ENCODE data around the gene TMEM163.

Gene TMEM163

GRCh38 chr2:134690629-134691215, 28.1 kb downstream of the TMEM163 start:
- DNase-seq, result no peak

GRCh38 chr2:134689315-134689714, 29.5 kb downstream of the TMEM163 start:
- DNase-seq, result no peak

- DNase-seq, result no peak
Observed at GRCh38 chr2:134685967-134686366, 32.8 kb downstream of the TMEM163 start.

DNA sequence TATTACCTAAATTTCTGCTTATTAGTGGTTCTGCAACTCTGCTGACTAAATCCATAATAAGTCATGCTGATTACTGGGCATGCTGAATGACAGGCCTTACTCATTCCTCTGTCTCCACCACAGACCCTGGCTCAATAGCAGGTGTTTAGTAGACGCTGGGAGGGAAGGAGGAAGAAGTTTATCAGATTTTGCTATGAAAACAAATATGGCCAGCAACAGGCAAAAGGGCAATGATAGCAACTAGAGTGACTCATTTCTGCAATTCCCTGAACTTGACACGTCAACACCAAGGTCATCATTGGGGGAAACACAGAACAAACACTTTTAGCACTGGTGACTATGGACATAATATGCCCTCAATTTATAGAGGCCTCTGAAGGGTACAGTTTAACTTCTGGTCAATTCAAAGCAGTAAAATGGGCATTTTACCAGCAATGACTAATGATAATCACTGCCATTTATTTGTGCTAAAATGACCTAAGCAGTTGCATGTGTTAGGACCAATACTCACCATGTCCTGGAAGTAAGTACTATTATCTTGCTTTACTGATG, 35.2 kb downstream of the TMEM163 start:
- DNase-seq, result no peak

GRCh38 chr2:134682726-134683125, 36.1 kb downstream of the TMEM163 start:
- DNase-seq, result no peak

DNA sequence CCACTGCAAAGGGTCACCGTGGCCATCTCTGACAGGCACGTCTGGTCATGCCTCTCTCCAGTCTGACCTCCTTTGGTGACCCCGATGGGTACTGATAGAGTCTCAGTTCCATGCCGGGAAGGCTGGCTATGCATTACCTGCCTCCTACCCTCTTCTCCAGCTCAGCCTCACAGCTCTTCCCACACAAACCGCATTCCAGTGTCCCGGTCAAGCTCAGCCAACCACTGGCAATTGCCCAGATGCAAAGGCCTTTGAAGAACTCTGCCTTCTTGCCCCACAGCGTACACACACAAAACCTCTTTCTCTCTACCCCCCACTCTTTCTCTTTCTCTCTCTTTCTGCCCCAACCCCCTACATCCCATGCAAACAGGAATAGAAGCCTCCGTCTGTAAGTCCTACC, 37.6 kb downstream of the TMEM163 start:
- no peak for DNase-seq

DNA sequence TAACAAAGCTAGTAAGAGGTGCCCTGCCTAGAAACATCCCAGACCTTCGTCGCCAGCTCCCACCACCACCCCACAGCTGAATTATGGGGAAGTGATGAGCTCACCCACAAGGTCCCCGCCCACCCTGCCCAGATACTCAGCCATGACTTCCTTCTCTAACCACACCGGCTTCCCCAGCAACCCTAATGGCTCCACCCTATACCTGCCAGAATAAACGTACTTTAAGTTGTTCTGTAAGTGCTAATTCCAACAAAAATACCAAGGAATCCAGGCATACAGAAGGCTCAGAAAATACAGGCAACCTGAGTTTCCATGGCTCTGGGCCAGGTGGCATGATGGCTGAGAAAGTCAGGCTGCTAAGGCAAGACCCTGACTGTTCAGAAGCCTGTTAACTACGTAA, 39.1 kb downstream of the TMEM163 start:
- peak; percentile 19 for DNase-seq

GRCh38 chr2:134679294-134679693, 39.5 kb downstream of the TMEM163 start:
- no peak for DNase-seq

DNA sequence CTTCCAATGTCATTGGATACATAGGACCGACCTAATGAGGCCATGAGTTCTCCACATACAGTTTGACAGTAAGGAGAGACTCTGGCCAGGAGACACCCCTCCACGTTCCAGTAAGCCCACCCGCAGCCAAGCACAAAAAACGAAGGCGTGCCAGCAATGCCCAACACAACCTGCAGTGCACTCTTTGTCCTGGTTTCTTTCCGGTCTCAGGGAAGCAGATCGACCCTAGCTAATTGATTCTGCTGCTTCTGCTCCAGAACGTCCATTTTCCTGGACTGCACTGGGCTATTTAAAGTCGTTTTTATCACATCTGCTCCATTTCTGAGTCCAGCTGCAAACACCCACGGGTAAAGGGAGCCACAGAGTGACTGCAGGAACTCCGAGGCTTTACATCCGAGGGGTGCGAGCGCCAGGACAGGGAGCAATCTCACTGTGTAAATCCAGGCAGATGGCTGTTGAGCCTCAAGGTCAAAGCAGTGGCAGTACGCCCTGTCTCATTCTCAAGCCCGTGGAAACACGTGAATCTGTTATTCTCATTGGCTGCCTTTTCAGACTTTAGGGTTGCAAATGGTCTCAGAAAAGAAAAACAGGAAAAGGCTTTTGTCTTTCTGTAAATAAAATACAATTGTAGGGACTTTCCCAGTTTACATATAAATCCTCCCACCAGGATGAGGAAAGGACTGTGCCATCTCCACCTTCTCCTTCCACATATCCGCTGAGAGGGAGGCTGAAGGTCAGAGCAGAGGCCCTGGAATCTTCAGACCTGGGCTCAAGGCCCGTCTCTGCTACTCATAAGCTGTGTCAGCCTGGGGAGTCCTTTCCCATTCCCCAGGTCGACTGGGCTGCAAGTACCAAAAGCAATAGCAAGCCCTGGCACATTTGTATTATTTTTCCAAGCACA, 40.7 kb downstream of the TMEM163 start:
- DNase-seq, result no peak

- DNase-seq, result no peak
Observed at GRCh38 chr2:134676960-134677359, 41.8 kb downstream of the TMEM163 start.

DNA sequence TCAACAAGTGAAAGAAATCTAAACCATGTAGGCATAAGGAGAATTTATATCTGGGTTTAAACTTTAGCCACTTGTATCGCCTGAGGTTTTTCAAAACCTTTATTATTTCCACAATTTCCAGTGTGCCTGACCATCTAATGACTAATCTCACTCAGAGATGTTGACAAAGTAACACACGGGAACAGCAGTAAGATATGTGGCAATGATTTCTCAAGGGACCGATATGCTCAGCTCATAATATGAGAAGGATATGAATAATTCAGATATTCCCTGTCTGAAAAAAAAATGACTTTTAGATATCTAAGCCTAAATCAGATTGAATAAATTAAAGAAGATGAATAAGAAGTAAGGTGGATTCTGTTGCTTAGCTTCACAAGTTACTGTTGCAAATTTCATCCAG, 43.5 kb downstream of the TMEM163 start:
- no peak for DNase-seq

DNA sequence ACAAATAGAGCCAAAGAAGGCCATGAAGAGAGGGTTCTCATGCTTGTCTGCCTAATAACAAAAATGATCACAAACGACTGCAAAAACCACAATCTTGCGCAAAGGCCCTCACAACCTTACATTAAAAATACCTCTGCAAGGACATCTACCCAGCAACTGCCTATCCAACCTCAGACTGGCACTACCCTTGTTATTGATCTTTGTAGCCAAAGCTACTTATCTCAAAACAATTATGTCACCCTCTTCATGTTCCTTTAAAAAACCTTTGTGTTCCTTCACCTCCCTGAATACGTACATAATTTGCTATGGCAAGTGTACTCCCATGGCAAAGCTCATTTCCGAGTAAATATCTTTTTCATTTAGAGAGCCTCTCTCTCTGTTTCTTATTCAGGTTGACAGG, 44.1 kb downstream of the TMEM163 start:
- DNase-seq, result no peak

- DNase-seq, result no peak
Observed at GRCh38 chr2:134671513-134671912, 47.3 kb downstream of the TMEM163 start.

- no peak for DNase-seq
Observed at GRCh38 chr2:134670955-134671354, 47.8 kb downstream of the TMEM163 start.

GRCh38 chr2:134669731-134670669, 48.8 kb downstream of the TMEM163 start:
- DNase-seq, result peak; percentile 62

- DNase-seq, result peak; percentile 77
Observed at GRCh38 chr2:134668821-134669220, 50.0 kb downstream of the TMEM163 start.

DNA sequence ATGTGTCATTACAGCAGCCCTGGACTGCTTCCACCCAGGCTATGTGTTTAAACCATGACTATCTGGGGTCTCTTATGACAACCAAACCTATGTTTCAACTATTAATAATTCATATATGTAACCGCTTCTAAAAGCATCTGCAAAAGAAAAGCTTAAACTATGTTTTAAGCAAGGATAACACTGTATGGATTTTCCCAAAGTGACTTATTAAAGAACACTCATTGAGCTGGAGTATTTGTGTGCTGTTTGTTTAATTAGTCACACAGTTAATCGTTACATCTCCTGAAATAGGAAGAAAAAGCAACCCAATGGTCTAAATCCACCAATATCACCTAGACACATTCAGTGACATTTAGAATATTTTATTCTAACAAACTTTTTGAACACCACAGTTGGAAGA, 51.3 kb downstream of the TMEM163 start:
- no peak for DNase-seq

- no peak for DNase-seq
Observed at GRCh38 chr2:134667081-134667480, 51.7 kb downstream of the TMEM163 start.

DNA sequence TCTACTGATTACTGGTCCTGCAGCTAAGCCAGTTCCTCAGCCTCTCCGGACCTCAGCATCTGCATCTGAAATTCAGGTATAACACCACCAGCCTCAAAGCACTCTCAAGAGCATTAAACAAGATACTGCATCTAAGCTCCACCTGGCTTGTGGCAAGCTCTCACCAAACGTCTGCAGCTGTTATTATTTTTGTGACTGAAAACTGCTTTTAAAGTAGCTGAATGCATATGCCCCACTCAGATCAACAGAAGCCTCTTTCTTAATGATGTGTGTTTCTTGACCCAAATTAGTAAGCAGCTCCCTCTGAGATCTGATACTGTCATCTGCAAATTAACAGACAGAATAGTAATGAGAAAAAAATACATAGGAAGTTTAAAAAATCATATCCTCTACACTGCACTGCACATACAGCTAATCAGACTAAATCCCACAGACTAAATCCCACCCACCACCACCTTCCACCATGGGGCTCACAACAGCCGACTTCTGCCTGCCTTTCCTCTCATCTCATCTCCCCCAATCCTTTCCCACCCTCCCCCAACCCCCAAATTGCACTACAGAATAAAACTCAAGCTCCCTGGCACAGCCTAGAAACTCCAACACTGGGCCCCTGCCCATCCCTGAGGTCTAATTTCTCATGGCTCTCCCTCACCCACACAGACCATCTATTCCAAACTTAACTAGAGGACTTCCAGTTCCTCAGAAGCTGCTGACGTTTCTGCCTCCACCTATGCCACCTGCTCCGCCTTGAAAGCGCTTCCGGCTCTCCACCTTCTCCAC, 52.9 kb downstream of the TMEM163 start:
- no peak for DNase-seq

DNA sequence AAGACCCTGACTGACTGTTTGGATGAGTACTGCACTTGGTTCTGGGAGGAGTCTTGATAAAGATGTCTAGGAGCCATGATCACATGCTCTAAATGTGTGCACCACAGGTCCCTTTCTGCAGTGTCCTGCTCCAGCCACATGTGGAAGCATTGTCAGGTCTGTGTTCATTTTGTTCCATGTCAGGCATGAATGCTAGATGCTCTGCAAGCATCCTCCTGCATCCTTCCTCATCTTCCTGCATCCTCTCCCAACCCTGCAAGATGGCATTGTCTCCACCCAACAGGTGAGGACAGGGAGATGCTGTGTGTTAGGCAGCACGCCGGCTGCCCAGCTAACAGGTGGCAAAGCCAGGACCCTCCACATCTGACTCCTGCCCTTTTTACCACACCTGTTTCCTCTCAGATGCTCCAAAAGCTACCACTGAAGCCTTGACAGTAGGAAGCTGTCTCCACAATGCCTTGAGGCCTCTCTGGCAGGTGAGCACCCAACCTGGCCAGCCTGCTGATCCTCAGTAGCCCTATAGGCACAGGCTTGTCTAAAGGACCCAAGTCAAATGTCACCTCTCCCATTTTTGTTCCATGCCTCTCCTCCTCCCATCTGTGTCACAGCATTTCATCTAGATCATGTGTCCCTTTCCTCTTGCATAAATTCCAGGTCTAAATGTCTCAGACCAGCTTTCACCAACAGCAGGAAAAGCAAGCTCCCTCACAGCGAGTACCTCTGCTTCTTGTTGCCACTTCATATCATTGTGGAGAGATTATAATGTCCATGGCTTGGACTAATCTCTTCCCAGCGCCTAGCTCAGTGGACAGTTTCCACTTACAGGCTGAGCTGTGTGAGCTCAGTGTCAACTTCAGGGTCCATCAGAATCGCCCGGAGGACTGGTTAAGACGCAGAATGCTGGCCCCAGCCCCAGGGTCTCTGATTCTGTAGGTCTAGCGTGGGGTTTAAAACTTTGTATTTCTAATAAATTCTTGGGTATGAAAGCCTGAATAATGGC, 55.0 kb downstream of the TMEM163 start:
- no peak for DNase-seq

DNA sequence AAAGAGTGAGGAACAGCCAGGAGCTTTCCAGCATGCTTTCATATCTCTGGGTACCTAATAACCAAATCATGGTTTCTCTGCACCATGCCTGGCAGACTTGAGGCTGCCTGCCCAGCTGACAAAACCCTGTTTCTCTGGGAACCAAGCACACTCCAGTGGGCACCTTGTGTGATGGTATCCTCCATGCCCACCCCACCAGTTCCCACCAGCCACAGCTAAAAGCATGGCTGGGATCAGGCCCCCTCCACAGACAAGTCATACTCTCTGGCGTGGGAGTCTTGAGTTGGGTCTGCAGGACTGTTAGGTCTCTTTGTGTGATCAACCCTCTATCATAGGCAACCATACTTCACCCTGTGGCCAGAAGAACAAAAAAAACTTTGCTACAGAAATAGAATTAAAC, 56.0 kb downstream of the TMEM163 start:
- DNase-seq, result no peak
